Esophagus squamous epithelium (tissue), 4 donors: ENCODE results near the gene FAM228A.

Experiments used
- CTCF ChIP-seq, 6 experiments: fragments of 450-650 bp in 4 of 6; fragments of 200-600 bp in 2 of 6; sonication (generic) in 2 of 6; IDR thresholded peaks; one replicate each; pipeline ENCODE4 v1.5.1; 2016 to 2019; ENCODE audit warnings: antibody characterized with exemption in 6 of 6, mild to moderate bottlenecking in 4 of 6, moderate library complexity in 4 of 6
- POLR2A ChIP-seq, 4 donors: fragments of 450-650 bp; IDR thresholded peaks; one replicate each; pipeline ENCODE4 v1.6.1; 2017; ENCODE audit warnings: antibody characterized with exemption in 4 of 4, mild to moderate bottlenecking in 4 of 4, moderate library complexity in 3 of 4

GRCh38 chr2:24174851-24175277, at the start of gene FAM228A:
- TF ChIP-seq POLR2A (IDR thresholded peaks at IDR 0.05) (no peak), CTCF (IDR thresholded peaks at IDR 0.05) (no peak)
